ENCODE results near the gene MAGEC1. TPM values are rescaled to one million over a fixed set of nuclear protein-coding genes. Genes with fewer than 3 reads are reported as not detected.

MAGEC1 gene
- total and polyA plus RNA-seq, 2 experiments from 2014 or later: not detected

GRCh38 chrX:141904262-141904661, 568 bp downstream of the MAGEC1 start:
- TF ChIP-seq STAT1 (IDR thresholded peaks at IDR 0.05; ENCODE audit: unreplicated experiment) (no peak), CREB1 (CRISPR knock-in tag; IDR thresholded peaks at IDR 0.05; ENCODE audit: low read depth) (no peak), JUNB (IDR thresholded peaks at IDR 0.05; ENCODE audit: unreplicated experiment) (no peak), ZNF331 (CRISPR knock-in tag; IDR thresholded peaks at IDR 0.05; ENCODE audit: low read depth) (no peak), EZH2 (IDR thresholded peaks at IDR 0.05; ENCODE audit: low read depth, unreplicated experiment) (no peak)
- TF ChIP-seq, protein P1, sequence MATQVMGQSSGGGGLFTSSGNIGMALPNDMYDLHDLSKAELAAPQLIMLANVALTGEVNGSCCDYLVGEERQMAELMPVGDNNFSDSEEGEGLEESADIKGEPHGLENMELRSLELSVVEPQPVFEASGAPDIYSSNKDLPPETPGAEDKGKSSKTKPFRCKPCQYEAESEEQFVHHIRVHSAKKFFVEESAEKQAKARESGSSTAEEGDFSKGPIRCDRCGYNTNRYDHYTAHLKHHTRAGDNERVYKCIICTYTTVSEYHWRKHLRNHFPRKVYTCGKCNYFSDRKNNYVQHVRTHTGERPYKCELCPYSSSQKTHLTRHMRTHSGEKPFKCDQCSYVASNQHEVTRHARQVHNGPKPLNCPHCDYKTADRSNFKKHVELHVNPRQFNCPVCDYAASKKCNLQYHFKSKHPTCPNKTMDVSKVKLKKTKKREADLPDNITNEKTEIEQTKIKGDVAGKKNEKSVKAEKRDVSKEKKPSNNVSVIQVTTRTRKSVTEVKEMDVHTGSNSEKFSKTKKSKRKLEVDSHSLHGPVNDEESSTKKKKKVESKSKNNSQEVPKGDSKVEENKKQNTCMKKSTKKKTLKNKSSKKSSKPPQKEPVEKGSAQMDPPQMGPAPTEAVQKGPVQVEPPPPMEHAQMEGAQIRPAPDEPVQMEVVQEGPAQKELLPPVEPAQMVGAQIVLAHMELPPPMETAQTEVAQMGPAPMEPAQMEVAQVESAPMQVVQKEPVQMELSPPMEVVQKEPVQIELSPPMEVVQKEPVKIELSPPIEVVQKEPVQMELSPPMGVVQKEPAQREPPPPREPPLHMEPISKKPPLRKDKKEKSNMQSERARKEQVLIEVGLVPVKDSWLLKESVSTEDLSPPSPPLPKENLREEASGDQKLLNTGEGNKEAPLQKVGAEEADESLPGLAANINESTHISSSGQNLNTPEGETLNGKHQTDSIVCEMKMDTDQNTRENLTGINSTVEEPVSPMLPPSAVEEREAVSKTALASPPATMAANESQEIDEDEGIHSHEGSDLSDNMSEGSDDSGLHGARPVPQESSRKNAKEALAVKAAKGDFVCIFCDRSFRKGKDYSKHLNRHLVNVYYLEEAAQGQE (IDR thresholded peaks at IDR 0.05; ENCODE audit: unreplicated experiment): no peak
- no peak for ATAC-seq
- H3K4me2 ChIP-seq: no peak overlapping the region
- Mint-ChIP-seq H3K27ac (no peak overlapping the region), H3K36me3 (ENCODE audit: low read depth) (peaks cover 6% of the 10 kb centered on the region; the same call in 2 of the 3 replicates), H3K27me3 (ENCODE audit: insufficient read depth, low read depth, poor library complexity) (no peaks in the 10 kb centered on the region), H3K4me3 (no peak overlapping the region), H3K4me1 (no peaks in the 10 kb centered on the region), H3K9me3 (peaks cover 19% of the 10 kb centered on the region)
- no peak overlapping the region for H2AFZ ChIP-seq
- DNase-seq (ENCODE audit: low spot score): no peak
- no peaks in the 10 kb centered on the region for H3F3A ChIP-seq (replicated peaks; ENCODE audit: low read depth)
- H3K9me2 ChIP-seq (ENCODE audit: insufficient read depth): no peaks in the 10 kb centered on the region
- H3K4me1 ChIP-seq (ENCODE audit: insufficient read depth): no peaks in the 10 kb centered on the region
- H4K20me1 ChIP-seq (replicated peaks; ENCODE audit: insufficient read depth): no peaks in the 10 kb centered on the region
- no peaks in the 10 kb centered on the region for H3K79me2 ChIP-seq (replicated peaks; ENCODE audit: insufficient read depth)
- H3K27me3 ChIP-seq (ENCODE audit: insufficient read depth): no peaks in the 10 kb centered on the region
- H3K27ac ChIP-seq (ENCODE audit: low read depth): no peak overlapping the region
- H3K4me3 ChIP-seq: no peak overlapping the region
- H3K36me3 ChIP-seq (ENCODE audit: insufficient read depth): no peaks in the 10 kb centered on the region

DNA sequence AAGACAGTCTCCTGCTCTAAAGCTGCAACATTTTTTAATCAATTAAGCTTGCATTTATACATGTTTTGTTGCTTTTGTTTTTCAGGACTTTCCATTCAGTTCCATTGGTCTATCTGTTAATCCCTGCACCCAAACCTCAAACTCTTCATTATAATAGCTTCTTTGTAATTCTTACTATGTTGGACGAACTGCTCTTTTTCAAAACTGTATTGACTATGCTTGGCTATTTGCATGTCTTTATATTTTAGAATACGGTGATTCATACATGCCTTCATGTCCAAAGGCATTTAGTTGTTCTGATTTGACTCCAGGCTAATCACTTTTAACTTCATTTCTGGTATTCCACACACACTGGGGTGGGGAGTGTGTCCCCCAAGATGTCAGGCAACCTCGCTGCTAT, 14.1 kb downstream of the MAGEC1 start:
- Histone ChIP-seq H4K20me1 (replicated peaks; ENCODE audit: insufficient read depth) (no peaks in the 10 kb centered on the region), H3K79me2 (replicated peaks; ENCODE audit: insufficient read depth) (no peaks in the 10 kb centered on the region), H3K4me2 (no peak overlapping the region), H3K36me3 (ENCODE audit: insufficient read depth) (no peaks in the 10 kb centered on the region), H3K27me3 (ENCODE audit: insufficient read depth) (no peaks in the 10 kb centered on the region), H3K27ac (ENCODE audit: low read depth) (no peak overlapping the region), H3K4me1 (ENCODE audit: insufficient read depth) (no peaks in the 10 kb centered on the region), H3K9me2 (ENCODE audit: insufficient read depth) (no peaks in the 10 kb centered on the region), H3F3A (replicated peaks; ENCODE audit: low read depth) (no peaks in the 10 kb centered on the region), H3K4me3 (no peak overlapping the region), H2AFZ (no peak overlapping the region)
- ATAC-seq: no peak
- no peak for TF ChIP-seq ZNF331 (CRISPR knock-in tag; IDR thresholded peaks at IDR 0.05; ENCODE audit: low read depth)
- TF ChIP-seq STAT1 (IDR thresholded peaks at IDR 0.05; ENCODE audit: unreplicated experiment): no peak
- TF ChIP-seq JUNB (IDR thresholded peaks at IDR 0.05; ENCODE audit: unreplicated experiment): no peak
- no peak for TF ChIP-seq EZH2phosphoT487 (IDR thresholded peaks at IDR 0.05; ENCODE audit: unreplicated experiment)
- TF ChIP-seq CREB1 (CRISPR knock-in tag; IDR thresholded peaks at IDR 0.05; ENCODE audit: low read depth): no peak
- TF ChIP-seq, protein P2, sequence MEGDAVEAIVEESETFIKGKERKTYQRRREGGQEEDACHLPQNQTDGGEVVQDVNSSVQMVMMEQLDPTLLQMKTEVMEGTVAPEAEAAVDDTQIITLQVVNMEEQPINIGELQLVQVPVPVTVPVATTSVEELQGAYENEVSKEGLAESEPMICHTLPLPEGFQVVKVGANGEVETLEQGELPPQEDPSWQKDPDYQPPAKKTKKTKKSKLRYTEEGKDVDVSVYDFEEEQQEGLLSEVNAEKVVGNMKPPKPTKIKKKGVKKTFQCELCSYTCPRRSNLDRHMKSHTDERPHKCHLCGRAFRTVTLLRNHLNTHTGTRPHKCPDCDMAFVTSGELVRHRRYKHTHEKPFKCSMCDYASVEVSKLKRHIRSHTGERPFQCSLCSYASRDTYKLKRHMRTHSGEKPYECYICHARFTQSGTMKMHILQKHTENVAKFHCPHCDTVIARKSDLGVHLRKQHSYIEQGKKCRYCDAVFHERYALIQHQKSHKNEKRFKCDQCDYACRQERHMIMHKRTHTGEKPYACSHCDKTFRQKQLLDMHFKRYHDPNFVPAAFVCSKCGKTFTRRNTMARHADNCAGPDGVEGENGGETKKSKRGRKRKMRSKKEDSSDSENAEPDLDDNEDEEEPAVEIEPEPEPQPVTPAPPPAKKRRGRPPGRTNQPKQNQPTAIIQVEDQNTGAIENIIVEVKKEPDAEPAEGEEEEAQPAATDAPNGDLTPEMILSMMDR (conservative IDR thresholded peaks at IDR 0.05; ENCODE audit: low read depth in 2 of 2): no peak
- Mint-ChIP-seq H3K27ac (no peak overlapping the region), H3K4me1 (no peaks in the 10 kb centered on the region), H3K36me3 (ENCODE audit: low read depth) (no peaks in the 10 kb centered on the region), H3K9me3 (no peaks in the 10 kb centered on the region), H3K4me3 (no peak overlapping the region), H3K27me3 (ENCODE audit: insufficient read depth, low read depth, poor library complexity) (no peaks in the 10 kb centered on the region)
- no peak for DNase-seq (ENCODE audit: low spot score)
